LNCAP (cell line): ENCODE measurements around the gene NTN4.

Experiments
- CTCF ChIP-seq: fragments of 450-650 bp; IDR thresholded peaks from 2 replicates; pipeline ENCODE4 v1.5.1; 2017; ENCODE audit warnings: mild to moderate bottlenecking

Gene NTN4

GRCh38 chr12:95693689-95694088 is 96.9 kb downstream of the NTN4 start:
- TF ChIP-seq CTCF, result no peak

- TF ChIP-seq CTCF, result no peak
These were observed 99.5 kb downstream of the NTN4 start for GRCh38 chr12:95690861-95691635.

GRCh38 chr12:95687937-95688336 is 102.6 kb downstream of the NTN4 start:
- no peak for TF ChIP-seq CTCF

GRCh38 chr12:95683418-95683817 is 107.1 kb downstream of the NTN4 start:
- no peak for TF ChIP-seq CTCF

GRCh38 chr12:95681210-95681765 is 109.3 kb downstream of the NTN4 start:
- no peak for TF ChIP-seq CTCF

- TF ChIP-seq CTCF, result no peak
These were observed 111.9 kb downstream of the NTN4 start for GRCh38 chr12:95678684-95679083.

GRCh38 chr12:95674631-95675030 is 115.9 kb downstream of the NTN4 start:
- TF ChIP-seq CTCF, result no peak

GRCh38 chr12:95674163-95674562 is 116.4 kb downstream of the NTN4 start:
- no peak for TF ChIP-seq CTCF
